ENCODE results near the gene LMX1B. TPM values are rescaled to one million over a fixed set of nuclear protein-coding genes. Genes with fewer than 3 reads are reported as not detected.
A peak's percentile ranks its signal among the peaks of the same experiment; 100 is the strongest.

Gene LMX1B
- total RNA-seq, 2 donors from 2014 or later, result 0.13 TPM; not detected in 1

DNA sequence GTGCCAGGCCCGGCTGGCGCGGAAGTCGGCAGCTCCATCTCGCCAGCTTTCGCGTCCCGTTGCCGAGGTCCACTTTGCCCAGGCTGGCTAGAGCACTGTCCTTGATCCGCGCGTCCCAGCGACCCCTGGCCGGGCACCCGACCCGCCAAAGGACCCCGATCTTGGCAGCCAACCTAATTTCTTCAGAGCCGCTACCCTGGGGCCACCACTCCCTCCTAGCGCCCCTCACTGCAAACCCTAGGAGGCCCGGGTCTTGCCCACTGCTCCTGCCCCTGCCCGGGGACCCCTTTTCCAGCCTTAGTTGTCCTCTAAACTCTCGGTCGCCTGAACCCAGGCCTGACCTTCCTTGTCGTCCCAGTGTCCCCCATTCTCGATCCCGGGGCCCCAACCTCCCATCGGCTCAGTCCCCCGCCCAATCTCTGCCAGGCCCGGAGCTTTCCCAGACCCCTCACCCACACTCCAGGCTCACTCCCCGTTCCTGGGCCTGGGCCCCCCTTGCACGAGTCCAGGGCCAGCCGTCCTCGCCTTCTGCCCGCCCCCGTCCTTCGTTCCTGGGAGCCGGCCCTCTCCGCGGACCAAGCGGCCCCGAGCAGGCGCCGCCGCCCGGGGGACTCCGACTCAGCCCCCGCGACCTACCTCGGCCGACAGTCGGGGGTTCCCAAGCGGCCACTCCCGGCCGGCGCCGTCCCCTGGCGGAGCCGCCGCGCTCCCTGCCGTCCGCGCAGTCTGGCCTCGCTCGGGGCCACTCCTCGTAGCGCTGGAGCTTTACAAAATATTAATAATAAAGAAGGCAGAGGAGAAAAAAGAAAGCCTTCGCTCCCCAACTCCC is 701 bp upstream of the LMX1B start:
- peaks cover 90% of the 10 kb centered on the region for H3K27me3 ChIP-seq
- H3K36me3 ChIP-seq, result no peaks in the 10 kb centered on the region
- DNase-seq, result no peak
- H3K4me1 ChIP-seq, result peaks cover 8% of the 10 kb centered on the region
- TF ChIP-seq, protein P1, sequence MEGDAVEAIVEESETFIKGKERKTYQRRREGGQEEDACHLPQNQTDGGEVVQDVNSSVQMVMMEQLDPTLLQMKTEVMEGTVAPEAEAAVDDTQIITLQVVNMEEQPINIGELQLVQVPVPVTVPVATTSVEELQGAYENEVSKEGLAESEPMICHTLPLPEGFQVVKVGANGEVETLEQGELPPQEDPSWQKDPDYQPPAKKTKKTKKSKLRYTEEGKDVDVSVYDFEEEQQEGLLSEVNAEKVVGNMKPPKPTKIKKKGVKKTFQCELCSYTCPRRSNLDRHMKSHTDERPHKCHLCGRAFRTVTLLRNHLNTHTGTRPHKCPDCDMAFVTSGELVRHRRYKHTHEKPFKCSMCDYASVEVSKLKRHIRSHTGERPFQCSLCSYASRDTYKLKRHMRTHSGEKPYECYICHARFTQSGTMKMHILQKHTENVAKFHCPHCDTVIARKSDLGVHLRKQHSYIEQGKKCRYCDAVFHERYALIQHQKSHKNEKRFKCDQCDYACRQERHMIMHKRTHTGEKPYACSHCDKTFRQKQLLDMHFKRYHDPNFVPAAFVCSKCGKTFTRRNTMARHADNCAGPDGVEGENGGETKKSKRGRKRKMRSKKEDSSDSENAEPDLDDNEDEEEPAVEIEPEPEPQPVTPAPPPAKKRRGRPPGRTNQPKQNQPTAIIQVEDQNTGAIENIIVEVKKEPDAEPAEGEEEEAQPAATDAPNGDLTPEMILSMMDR (IDR thresholded peaks at IDR 0.05), result no peak
- H3K27ac ChIP-seq, result no peak overlapping the region
- no peaks in the 10 kb centered on the region for H3K9me3 ChIP-seq
- H3K9ac ChIP-seq (ENCODE audit: low read depth in 2 of 2, low read length in 2 of 2), result no peak overlapping the region
- peak overlapping the region; percentile 9 for H3K4me3 ChIP-seq
- intact Hi-C loops (cut with DNase I), result loop anchor here (5.0 kb wide), 2 partner anchors 79 to 169 kb away; no protein-coding TSS in a partner anchor

DNA sequence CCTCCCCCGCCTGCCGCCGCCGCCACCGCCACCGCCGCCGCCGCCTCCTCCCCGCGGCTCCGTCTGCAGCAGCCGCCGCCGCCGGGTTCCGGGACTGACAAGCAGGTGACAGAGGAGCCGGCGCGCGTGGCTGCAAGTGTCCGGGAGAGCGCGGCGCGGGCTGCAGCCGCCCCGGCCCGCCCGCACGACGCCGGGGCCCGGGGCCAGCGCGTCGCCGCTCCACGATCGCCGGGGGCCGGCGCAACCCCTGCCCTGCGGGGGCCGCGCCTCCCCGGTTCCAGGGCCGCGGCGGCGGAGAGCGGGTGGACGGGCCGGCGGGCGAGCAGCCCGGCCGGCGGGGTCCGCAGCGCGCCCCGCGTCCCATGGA is 343 bp downstream of the LMX1B start:
- Histone ChIP-seq H3K4me3 (no peak overlapping the region), H3K36me3 (no peaks in the 10 kb centered on the region), H3K9ac (ENCODE audit: low read depth in 2 of 2, low read length in 2 of 2) (no peak overlapping the region), H3K27me3 (peaks cover 90% of the 10 kb centered on the region), H3K4me1 (peaks cover 8% of the 10 kb centered on the region), H3K27ac (no peak overlapping the region), H3K9me3 (no peaks in the 10 kb centered on the region)
- DNase-seq, result no peak
- intact Hi-C loops (cut with DNase I), result loop anchor here (5.0 kb wide), 2 partner anchors 78 to 168 kb away; no protein-coding TSS in a partner anchor
- TF ChIP-seq, protein P1 (IDR thresholded peaks at IDR 0.05), result no peak

DNA sequence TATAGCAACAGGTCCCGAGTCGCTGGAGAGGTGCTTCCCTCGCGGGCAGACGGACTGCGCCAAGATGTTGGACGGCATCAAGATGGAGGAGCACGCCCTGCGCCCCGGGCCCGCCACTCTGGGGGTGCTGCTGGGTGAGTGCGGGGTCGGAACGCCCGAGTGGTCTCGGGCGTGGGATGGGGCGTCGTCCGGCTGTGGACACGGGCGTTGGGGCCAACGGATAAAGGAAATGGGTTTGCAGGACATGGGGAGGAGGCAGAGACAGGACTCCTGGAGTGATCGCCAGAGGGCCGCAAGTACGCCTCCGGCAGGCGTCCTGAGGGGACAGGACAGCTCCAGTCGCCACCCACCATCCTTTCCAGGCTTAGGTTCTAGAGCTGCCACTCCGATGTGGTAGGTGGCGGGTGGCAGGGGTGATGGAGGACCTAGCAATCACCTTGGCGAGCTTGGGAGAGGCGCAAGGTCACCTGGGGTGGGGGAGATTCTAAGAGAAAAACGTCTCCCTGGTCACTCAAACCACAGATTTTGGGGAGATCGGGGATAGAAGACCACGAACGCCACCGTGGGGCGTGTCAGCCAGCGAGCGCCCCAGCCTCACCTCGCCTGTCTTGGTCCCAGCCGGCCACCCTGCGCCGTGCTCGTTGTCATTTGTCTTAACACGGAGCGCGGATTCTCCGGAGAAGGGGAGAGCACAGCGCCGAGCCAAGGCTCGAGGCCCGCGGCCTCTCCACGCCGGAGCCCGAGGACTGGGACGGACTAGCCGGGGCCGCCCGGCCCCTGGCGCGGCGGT is 922 bp downstream of the LMX1B start:
- Histone ChIP-seq H3K27ac (no peak overlapping the region), H3K4me3 (no peak overlapping the region), H3K4me1 (peaks cover 8% of the 10 kb centered on the region), H3K9me3 (no peaks in the 10 kb centered on the region), H3K9ac (ENCODE audit: low read depth in 2 of 2, low read length in 2 of 2) (no peak overlapping the region), H3K27me3 (peaks cover 90% of the 10 kb centered on the region), H3K36me3 (no peaks in the 10 kb centered on the region)
- intact Hi-C loops (cut with DNase I), result loop anchor here (5.0 kb wide), 2 partner anchors 78 to 168 kb away; no protein-coding TSS in a partner anchor
- DNase-seq, result no peak
- TF ChIP-seq, protein P1 (IDR thresholded peaks at IDR 0.05), result no peak

DNA sequence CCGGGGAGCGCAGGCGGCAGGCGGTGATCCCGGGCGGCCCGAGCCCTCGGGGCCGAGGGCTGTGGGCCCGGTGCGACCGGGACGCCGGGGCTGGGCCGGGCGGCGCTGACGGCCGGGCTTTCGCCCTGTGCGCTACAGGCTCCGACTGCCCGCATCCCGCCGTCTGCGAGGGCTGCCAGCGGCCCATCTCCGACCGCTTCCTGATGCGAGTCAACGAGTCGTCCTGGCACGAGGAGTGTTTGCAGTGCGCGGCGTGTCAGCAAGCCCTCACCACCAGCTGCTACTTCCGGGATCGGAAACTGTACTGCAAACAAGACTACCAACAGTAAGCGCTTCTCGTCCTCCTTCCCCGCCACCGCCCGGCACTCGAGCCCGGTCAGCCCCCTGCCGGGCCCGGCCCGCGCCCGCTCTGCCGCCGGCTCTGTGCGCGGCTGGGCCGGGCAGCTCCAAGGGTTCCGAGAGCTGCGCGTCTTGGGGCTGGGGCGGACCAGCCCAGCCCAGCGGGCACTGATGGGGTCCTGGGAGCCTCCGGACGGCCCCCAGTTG is 1.6 kb downstream of the LMX1B start:
- DNase-seq, result no peak
- Histone ChIP-seq H3K9ac (ENCODE audit: low read depth in 2 of 2, low read length in 2 of 2) (no peak overlapping the region), H3K27ac (no peak overlapping the region), H3K27me3 (peaks cover 90% of the 10 kb centered on the region), H3K9me3 (no peaks in the 10 kb centered on the region), H3K4me3 (no peak overlapping the region), H3K36me3 (no peaks in the 10 kb centered on the region), H3K4me1 (peaks cover 8% of the 10 kb centered on the region)
- TF ChIP-seq, protein P1 (IDR thresholded peaks at IDR 0.05), result no peak
- intact Hi-C loops (cut with DNase I), result no loop called here

DNA sequence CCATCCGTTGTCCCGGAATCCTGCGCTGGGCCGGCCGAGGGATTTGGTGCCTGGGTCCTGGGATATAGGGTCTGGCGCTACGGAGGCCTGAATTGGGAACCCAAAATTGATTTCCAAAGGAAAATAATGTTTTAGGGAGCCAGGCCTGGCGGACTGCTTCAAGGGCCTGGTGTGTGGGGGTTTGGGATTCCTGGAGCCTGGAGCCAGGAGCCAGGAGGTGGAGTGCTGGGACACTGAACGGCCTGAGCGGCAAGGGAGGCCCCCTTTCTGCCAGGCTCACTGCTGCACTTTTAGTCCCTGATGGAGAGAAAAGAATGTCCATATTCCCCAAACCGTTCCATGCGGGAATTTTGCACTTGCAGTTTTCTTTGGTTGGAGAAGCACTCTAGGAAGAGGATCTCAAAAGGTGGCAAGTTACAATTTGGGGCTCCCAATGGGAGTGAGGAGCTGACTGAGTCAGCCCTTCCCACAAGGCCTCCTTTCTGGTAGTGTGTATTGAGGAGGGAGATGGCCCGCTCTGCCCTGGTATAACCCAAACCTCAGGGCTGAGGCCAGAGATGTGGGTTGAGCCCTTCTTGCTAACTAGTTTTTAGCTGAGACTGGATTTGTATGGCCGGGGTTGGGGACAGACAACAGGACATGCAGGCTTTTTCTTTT is 2.2 kb downstream of the LMX1B start:
- H3K9ac ChIP-seq (ENCODE audit: low read depth in 2 of 2, low read length in 2 of 2), result no peak overlapping the region
- H3K9me3 ChIP-seq, result no peaks in the 10 kb centered on the region
- intact Hi-C loops (cut with DNase I), result no loop called here
- H3K4me3 ChIP-seq, result no peak overlapping the region
- TF ChIP-seq, protein P1 (IDR thresholded peaks at IDR 0.05), result no peak
- DNase-seq, result no peak
- peaks cover 8% of the 10 kb centered on the region for H3K4me1 ChIP-seq
- H3K36me3 ChIP-seq, result no peaks in the 10 kb centered on the region
- H3K27ac ChIP-seq, result no peak overlapping the region
- H3K27me3 ChIP-seq, result peaks cover 91% of the 10 kb centered on the region
